K562 (cell line): ENCODE results near the gene WNT11. TPM values are rescaled to one million over a fixed set of nuclear protein-coding genes. Genes with fewer than 3 reads are reported as not detected.

Experiments used
- CGGBP1 ChIP-seq: fragments of 250-450 bp; sonication (Bioruptor Pico); IDR thresholded peaks from 2 replicates; pipeline ENCODE4 v1.9.0; 2021; ENCODE audit warnings: mild to moderate bottlenecking
- GATA2 ChIP-seq: sonication (generic); formaldehyde crosslinking; IDR thresholded peaks from 2 replicates; pipeline ENCODE4 v1.4.0; 2020; ENCODE audit warnings: mild to moderate bottlenecking, missing genetic modification reagents
- HMG20B ChIP-seq: fragments of 250-450 bp; sonication (Bioruptor Pico); IDR thresholded peaks from 2 replicates; pipeline ENCODE4 v1.5.0; 2021; ENCODE audit warnings: mild to moderate bottlenecking
- MCM5 ChIP-seq: fragments of 450-650 bp; IDR thresholded peaks from 2 replicates; pipeline ENCODE4 v1.6.1; 2016; ENCODE audit warnings: low read depth
- RERE ChIP-seq: sonication (generic); formaldehyde crosslinking; IDR thresholded peaks from 2 replicates; pipeline ENCODE4 v1.8.0; 2023; ENCODE audit warnings: missing genetic modification reagents, mild to moderate bottlenecking, borderline replicate concordance
- SMARCB1 ChIP-seq: IDR thresholded peaks from 2 replicates; pipeline ENCODE4 v1.6.1; 2011; ENCODE audit warnings: improper control_type of control experiment, low read depth; ENCODE audit not compliant: insufficient read length
- SMC3 ChIP-seq: conservative IDR thresholded peaks from 2 replicates; pipeline ENCODE4 v1.6.1; 2011; ENCODE audit warnings: low read depth, low read length, improper control_type of control experiment; ENCODE audit not compliant: insufficient read depth
- SPI1 ChIP-seq: IDR thresholded peaks from 2 replicates; pipeline ENCODE4 v1.6.1; 2011; ENCODE audit warnings: low read depth, low read length, control low read depth, borderline replicate concordance
- TBP ChIP-seq: optimal IDR thresholded peaks from 2 replicates; pipeline ENCODE3; 2011; ENCODE audit warnings: low read depth, low read length, improper control_type of control experiment
- ZNF740 ChIP-seq, 3 experiments: fragments of 200-800 bp in 1 of 3; sonication (Bioruptor generic) in 1 of 3; sonication (generic) in 1 of 3; formaldehyde crosslinking in 1 of 3; IDR thresholded peaks; 2 replicates each; pipeline versions ENCODE4 v1.6.1 to v1.8.0; 2016 to 2022; ENCODE audit warnings: mild to moderate bottlenecking in 2 of 3, missing compliant biosample characterization in 2 of 3, missing genetic modification characterization in 2 of 3, missing genetic modification reagents in 1 of 3
- polyA plus RNA-seq, 8 experiments: library from polyadenylated mRNA; depleted of rRNA in 4 of 8; stranded (reverse) in 5 of 8; unstranded in 3 of 8; fragments of >200 nt; fragmentation: Nextera tagmentation in 2 of 8; fragmentation: Illumina TruSeq in 1 of 8; extraction: Ambion mirVana in 2 of 8; extraction: Trizol in 1 of 8; gene quantifications; 2 replicates each; pipeline versions ENCODE4 v1.2.1 to v1.2.3, GENCODE V29; 2011 to 2014; ENCODE audit warnings: inconsistent platforms in 1 of 8, missing spikeins in 1 of 8
- total RNA-seq, 7 experiments: library from RNA; depleted of rRNA in 6 of 7; stranded (reverse); fragments of >200 nt in 6 of 7; fragmentation: Illumina TruSeq in 2 of 7; extraction: Trizol in 2 of 7; gene quantifications; 2 replicates each; pipeline versions ENCODE4 v1.2.1 to v1.2.3, GENCODE V29; 2011 to 2021; ENCODE audit warnings: low replicate concordance in 1 of 7
- TF ChIP-seq, protein P1 (sequence below): sonication (generic); formaldehyde crosslinking; IDR thresholded peaks from 2 replicates; pipeline ENCODE4 v1.8.0; 2022; ENCODE audit warnings: mild to moderate bottlenecking, missing genetic modification reagents
- TF ChIP-seq, protein P2 (sequence below): sonication (generic); formaldehyde crosslinking; IDR thresholded peaks from 2 replicates; pipeline ENCODE4 v1.8.0; 2022; ENCODE audit warnings: mild to moderate bottlenecking, low read depth, missing genetic modification reagents

WNT11 gene
- total and polyA plus RNA-seq, 9 of the 15 experiments (the other 6 are each of a cell fraction or from before 2014, with no cell fraction given): 0.03 to 0.20 (median 0.09) TPM; not detected in 4

GRCh38 chr11:76152086-76152681, 54.1 kb downstream of the WNT11 start (continued):
- TF ChIP-seq SPI1 (0 out of 2 replicates have a peak, but pooled peaks have one; percentile 9), SMC3 (peak; percentile 97), SMARCB1 (no peak), CGGBP1 (no peak), MCM5 (no peak), RERE (CRISPR knock-in tag) (no peak), TBP (peak; percentile 15), ZNF740 (CRISPR knock-in tag; IDR thresholded peaks at IDR 0.05) (0 out of 2 replicates have a peak, but pooled peaks have one; percentile 33), ZNF740 (tag; IDR thresholded peaks at IDR 0.05) (no peak), GATA2 (no peak), HMG20B (CRISPR knock-in tag) (no peak)
- TF ChIP-seq, protein P1, sequence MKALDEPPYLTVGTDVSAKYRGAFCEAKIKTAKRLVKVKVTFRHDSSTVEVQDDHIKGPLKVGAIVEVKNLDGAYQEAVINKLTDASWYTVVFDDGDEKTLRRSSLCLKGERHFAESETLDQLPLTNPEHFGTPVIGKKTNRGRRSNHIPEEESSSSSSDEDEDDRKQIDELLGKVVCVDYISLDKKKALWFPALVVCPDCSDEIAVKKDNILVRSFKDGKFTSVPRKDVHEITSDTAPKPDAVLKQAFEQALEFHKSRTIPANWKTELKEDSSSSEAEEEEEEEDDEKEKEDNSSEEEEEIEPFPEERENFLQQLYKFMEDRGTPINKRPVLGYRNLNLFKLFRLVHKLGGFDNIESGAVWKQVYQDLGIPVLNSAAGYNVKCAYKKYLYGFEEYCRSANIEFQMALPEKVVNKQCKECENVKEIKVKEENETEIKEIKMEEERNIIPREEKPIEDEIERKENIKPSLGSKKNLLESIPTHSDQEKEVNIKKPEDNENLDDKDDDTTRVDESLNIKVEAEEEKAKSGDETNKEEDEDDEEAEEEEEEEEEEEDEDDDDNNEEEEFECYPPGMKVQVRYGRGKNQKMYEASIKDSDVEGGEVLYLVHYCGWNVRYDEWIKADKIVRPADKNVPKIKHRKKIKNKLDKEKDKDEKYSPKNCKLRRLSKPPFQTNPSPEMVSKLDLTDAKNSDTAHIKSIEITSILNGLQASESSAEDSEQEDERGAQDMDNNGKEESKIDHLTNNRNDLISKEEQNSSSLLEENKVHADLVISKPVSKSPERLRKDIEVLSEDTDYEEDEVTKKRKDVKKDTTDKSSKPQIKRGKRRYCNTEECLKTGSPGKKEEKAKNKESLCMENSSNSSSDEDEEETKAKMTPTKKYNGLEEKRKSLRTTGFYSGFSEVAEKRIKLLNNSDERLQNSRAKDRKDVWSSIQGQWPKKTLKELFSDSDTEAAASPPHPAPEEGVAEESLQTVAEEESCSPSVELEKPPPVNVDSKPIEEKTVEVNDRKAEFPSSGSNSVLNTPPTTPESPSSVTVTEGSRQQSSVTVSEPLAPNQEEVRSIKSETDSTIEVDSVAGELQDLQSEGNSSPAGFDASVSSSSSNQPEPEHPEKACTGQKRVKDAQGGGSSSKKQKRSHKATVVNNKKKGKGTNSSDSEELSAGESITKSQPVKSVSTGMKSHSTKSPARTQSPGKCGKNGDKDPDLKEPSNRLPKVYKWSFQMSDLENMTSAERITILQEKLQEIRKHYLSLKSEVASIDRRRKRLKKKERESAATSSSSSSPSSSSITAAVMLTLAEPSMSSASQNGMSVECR: peak; percentile 46; the same call in 1 of the 2 replicates
- TF ChIP-seq, protein P2, sequence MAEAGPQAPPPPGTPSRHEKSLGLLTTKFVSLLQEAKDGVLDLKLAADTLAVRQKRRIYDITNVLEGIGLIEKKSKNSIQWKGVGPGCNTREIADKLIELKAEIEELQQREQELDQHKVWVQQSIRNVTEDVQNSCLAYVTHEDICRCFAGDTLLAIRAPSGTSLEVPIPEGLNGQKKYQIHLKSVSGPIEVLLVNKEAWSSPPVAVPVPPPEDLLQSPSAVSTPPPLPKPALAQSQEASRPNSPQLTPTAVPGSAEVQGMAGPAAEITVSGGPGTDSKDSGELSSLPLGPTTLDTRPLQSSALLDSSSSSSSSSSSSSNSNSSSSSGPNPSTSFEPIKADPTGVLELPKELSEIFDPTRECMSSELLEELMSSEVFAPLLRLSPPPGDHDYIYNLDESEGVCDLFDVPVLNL (CRISPR knock-in tag): peak; percentile 85
